MV-4-11 (cell line): ENCODE measurements around the gene C20orf202.

Source experiments
- DNase-seq: peaks from one replicate; lab custom pipeline; 2025; lab: John Stamatoyannopoulos, UW

C20orf202 gene

GRCh38 chr20:1202762-1203504, at the start of gene C20orf202:
C20orf202 (plus strand) TSS chr20:1203454; CDS start chr20:1203586, 132 bp downstream.
- DNase-seq = no peak

DNA sequence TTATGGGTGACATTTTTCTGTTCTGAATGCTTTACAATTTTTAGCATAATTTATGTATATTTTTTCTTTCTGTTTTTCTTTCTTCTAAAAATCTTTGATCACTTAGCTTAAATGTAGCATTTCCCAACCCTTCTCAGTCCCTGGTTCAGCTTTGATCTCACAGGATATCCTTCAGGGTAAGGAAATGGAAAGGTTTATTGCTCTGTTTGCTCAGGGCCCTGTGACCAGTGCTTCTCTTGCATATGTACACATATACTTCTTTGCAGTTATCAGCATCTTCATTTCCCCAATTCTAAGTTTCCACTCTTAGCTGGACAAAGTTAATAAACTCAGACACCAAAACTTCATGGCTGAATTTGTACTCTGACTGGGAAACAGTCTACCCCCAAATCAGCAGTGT, 49.0 kb upstream of the C20orf202 start:
- DNase-seq = no peak

GRCh38 chr20:1154691-1155090, 48.6 kb upstream of the C20orf202 start:
- no peak for DNase-seq

DNA sequence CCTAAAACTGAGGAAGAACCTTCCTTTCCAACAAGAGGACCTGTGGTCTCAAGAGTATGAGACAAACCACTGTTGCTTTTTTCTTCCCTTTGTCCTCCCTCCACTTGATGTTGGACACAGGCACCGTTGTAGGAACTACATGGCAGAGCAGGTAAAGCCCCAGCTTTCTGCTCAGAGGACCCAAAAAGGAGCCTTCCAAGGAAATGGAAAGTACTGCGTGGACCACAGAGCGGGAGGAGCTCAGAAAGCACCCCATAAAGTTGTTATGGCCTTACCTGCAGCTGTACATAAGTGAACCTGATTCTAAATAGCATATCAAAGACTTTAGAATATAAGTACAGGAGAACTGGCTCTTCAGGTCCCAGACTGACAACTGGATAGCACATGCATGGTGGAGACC, 47.9 kb upstream of the C20orf202 start:
- DNase-seq = no peak

DNA sequence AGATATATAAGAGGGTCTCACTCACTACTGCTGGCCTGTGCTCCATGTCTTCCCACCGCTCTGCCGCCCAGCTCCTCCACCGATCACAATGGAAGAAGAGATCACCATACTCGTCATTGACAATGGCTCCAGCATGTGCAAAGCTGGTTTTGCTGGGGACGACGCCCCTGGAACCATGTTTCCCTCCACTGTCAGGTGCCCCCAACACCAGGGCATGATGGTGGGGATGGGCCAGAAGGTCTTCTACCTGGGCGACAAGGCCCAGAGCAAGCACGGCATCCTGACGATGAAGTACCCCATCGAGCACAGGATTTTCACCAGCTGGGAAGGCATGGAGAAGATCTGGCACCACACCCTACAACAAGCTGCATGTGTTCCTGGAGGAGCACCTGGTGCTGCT, 42.8 kb upstream of the C20orf202 start:
- no peak for DNase-seq

- DNase-seq = no peak
Observed at GRCh38 chr20:1160991-1161390, 42.3 kb upstream of the C20orf202 start.

DNA sequence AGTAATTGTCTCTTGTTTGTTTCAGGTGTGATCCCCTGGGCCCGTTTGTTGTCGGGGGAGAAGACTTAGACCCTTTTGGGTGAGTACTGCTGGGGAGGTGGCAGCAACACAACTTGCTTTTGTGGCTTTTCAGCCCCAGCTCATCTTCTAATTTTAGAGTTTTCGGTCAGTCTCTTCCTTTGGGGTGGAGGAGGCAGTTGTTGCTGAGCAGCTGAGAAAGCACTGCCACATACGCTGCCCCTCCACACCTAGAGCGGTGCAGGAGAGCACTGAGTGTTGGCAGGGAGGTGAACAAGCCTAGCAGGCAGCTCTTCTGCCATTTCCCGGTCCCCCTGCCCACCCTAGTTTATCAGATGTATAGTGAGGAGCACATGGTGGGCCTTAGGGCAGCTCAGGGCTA, 40.1 kb upstream of the C20orf202 start:
- DNase-seq = no peak

- DNase-seq = no peak
Observed at GRCh38 chr20:1163653-1164052, 39.6 kb upstream of the C20orf202 start.

DNA sequence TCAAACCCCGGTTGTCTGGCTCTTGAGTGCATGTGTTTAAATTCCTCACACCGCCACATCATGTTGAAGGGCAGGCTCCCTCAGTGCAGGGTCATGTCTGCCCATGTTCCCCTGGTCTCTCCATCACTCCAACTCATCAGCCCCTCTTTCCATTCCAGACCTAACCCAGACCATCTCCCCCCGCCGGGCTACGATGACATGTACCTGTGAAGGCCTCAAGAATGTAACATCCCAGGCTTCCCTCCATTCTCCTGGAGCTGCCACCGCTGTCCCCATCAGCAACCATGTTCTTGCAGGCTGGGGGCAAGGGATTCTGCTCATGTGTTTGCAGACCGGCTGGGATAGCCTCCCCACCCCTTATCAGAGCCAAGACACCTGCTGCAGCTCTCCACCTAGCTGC, 38.4 kb upstream of the C20orf202 start:
- no peak for DNase-seq

DNA sequence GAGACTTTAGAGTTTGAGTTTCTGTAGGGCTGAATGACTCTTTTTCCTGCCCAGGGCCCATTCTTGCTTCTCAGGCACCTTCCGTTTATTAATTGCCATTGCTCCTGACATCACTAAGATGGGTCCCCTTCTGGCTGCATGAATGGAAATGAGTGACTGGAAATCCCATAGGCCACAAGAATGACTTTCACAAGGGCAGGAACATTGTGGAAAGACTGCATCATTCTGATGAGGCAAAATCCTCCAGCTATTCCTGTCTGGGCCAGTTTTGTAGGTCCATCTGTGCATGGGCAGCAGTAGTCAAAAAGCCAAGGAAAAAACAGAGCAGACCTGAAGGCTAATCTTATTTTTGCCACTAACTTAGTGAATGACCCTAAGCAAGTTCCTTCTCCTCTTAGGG, 37.7 kb upstream of the C20orf202 start:
- no peak for DNase-seq

DNA sequence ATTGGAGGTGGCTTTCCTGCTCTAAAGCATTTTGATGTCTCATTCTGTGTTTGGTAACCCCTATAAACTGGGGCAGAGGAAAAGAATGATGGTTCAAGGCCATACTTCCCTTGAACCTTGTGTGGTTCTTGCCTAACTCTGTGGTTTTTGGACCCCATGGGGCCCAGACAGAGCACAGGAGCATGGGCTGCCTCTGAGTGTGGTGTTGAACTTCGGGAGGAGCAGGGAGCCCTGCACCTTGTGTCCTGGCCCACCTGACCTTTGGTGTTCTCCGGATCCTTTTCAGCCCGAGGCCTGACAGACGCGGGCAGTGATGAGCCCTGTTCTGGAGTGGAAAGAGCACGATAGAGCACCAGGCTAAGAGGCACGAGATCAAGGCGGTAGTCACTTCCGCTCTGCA, 37.3 kb upstream of the C20orf202 start:
- peak; percentile 17 for DNase-seq

- no peak for DNase-seq
Observed at GRCh38 chr20:1166948-1167720, 36.1 kb upstream of the C20orf202 start.

GRCh38 chr20:1169224-1169623, 34.0 kb upstream of the C20orf202 start:
- DNase-seq = no peak

GRCh38 chr20:1171461-1172093, 31.7 kb upstream of the C20orf202 start:
- DNase-seq = no peak

GRCh38 chr20:1173698-1174097, 29.6 kb upstream of the C20orf202 start:
- no peak for DNase-seq

DNA sequence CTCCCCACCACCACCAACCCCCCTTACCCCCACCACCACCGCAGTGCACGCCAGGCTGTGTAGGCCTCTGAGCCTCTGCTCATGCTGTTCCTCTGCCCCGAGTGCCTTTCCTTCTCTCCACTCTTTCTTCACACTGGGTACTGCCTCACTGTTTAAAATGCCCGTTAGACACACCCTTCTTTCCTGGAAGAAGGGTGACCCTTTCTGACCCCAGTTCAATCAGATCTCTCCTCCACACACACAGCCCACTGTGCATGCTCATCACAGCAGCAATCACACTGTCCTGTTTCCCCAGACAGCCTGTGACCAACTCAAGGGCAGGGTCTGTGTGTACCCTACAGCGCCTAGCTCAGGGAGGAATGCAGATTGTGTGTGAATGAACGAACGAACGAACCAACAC, 28.5 kb upstream of the C20orf202 start:
- no peak for DNase-seq

DNA sequence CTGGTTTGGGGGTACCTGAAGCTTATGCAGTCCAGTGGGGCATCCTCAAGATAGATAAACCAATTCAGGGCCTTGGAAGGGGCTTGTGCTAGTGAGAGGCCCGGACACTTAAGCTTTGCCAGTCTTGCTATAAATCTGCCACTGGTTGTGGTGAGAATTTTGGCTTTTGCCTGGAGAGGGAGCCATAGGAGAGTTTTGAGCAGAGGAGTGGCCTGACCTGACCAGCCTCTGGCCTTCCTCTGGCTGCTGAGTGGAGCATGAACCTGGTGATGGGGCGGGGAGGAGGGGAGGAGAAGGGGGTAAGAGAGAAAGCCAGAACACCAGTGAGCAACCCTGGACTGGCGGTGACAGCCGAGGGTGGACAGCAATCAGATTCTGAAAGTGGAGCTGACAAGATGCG, 25.6 kb upstream of the C20orf202 start:
- no peak for DNase-seq

- DNase-seq = no peak
Observed at GRCh38 chr20:1178103-1178502, 25.2 kb upstream of the C20orf202 start.

GRCh38 chr20:1178623-1179022, 24.6 kb upstream of the C20orf202 start:
- no peak for DNase-seq

DNA sequence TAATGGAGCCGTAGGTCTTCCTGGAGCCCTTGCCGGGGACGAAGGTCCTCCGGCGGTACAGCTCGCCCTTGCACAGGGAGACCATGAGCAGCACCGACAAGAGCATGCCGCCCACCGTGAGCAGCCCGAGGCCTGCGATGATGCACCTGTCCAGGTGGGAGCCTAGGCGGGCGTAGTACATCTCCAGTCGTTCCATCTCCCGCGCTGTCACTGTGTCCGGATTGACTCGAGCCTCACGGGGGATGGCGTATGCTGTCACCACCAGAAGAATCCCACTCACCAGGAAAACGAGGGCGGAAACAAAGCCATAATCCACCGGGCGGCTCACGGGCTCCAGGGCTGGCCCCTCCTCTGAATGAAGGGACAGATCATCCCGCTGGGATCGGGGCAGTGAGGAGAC, 22.3 kb upstream of the C20orf202 start:
- DNase-seq = no peak

DNA sequence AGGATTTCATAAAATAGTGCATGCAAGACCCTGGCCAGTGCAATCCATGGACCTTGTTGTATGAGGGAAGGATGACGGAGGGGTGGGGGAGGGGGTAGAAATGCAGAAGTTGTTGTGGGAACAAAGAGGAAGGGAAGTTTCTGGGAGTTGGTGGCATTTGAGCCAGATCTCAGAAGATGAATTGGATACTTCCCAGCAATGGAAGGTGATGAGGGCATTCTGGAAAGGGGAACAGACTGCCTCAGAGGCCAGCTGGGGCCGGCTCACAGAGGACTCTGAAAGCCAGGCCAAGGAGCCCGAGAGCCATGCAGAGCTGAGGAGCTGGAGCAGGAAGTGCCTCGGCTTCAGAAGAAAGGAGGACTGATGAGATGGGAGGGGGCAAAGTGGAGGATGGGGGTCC, 21.1 kb upstream of the C20orf202 start:
- no peak for DNase-seq

DNA sequence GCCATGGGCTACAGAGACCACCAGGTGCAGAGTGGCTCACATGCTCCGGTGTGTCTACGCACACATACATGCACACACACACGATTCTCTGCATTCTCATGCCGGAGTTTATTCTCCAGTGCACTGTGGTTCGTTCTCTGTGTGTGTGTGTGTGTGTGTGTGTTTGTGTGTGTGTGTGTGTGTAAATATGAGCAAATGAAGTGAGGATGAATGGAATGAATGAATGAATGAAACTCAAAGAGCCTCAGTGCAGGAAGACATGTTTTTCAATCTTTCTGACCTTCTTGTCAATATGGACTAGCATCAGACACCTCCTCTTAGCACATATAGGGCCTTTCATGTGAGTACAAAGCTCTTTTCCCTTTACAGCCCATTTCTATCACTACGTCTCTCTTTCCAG, 20.1 kb upstream of the C20orf202 start:
- no peak for DNase-seq

DNA sequence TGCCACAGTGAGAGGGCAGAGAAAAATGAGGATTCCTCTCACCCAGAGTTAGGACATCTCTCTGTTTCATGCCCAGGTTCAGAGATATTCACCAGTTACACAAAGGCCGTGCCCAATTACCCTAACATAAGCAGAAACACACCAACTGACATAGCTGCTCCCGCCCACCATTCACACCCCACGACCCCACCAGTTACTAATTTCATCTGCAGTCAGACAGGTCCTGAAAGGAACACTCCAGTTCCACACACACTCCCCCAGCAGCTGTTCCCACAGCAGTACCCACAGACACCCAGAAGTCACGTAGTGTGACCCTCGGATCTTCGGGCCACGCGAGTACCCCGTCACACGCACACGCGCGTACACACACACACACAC, 19.0 kb upstream of the C20orf202 start:
- no peak for DNase-seq
